SU-DHL-6 (cell line): ENCODE data around the gene ITPR3.

ENCODE experiments used
- CTCF ChIP-seq: fragments of 200-600 bp; sonication (generic); IDR thresholded peaks from one replicate; pipeline ENCODE4 v1.5.1; 2017; ENCODE audit warnings: antibody characterized with exemption, mild to moderate bottlenecking, low read length, moderate library complexity; ENCODE audit not compliant: insufficient read depth, poor library complexity, severe bottlenecking
- EZH2phosphoT487 ChIP-seq: fragments of 200-600 bp; sonication (generic), shearing (Covaris generic); conservative IDR thresholded peaks from 2 replicates; pipeline ENCODE4 v1.6.1; 2018; ENCODE audit warnings: mild to moderate bottlenecking, antibody characterized with exemption, low read length, moderate library complexity, mixed read lengths

DNA sequence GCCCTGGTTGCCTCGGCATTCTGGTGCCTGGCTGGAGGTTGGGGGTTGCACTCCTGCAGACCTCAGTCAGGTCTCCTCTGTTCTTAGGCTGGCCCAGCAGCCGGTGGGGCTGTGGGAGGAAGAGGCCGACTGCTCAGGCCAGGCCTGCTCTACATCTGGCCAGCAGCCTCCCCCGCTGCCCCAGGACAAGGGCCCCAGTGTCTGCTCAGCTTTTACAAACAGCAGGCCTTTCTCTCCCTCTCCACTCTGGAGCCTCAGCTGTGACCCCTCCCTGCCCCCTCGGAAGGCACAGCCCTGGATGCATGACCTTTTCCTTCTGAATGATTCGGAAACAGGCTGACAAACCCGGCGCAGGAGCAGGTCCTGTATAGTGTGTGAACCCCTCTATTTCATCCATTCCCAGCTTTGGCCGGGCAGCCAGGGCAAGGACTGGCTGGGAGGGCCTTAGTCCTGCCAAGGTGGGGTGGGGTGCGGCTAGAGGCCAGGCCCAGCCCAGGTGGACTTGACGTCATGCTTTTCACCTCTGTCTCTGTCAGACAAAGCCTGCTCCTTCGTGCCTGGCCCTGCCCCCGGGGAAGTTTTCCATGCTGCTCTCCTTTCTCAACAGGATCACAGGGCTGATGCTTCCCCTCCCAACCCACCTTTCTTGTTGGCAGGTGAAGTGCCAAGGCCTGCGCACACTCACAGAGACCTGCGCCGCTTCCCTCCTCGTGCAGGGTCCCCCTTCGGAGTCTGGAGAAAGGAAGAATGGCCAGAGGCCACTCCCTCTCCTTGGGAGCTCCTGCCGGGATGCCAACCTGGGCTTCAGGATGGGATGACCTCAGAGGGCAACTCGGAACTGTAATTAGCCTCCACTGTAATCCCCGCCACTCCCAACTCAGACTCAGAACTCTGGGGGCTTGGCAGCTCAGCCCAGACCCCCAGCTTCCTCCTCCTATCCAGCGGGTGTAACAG, 10.1 kb upstream of the ITPR3 start:
- no peak for TF ChIP-seq CTCF
- TF ChIP-seq EZH2phosphoT487: no peak
